Loucy (cell line): Measurements from ENCODE around the gene APRT.

Experiments used
- H2AFZ ChIP-seq: fragments of 200-600 bp; sonication (generic); 2 replicates; pipeline ENCODE4 v1.6.0; 2016; ENCODE audit warnings: antibody characterized with exemption, mild to moderate bottlenecking, low read length, moderate library complexity
- H3F3A ChIP-seq: fragments of 200-600 bp; 2 replicates; pipeline ENCODE4 v1.6.0; 2016; ENCODE audit warnings: antibody characterized with exemption, low read depth, mild to moderate bottlenecking
- H3K27me3 ChIP-seq: fragments of 200-600 bp; sonication (generic); 2 replicates; pipeline ENCODE4 v1.6.1; 2014; ENCODE audit warnings: low read length, mild to moderate bottlenecking; ENCODE audit not compliant: insufficient read depth, poor library complexity, severe bottlenecking
- H3K36me3 ChIP-seq: fragments of 200-600 bp; sonication (generic); 2 replicates; pipeline ENCODE4 v1.6.1; 2016; ENCODE audit warnings: low read length; ENCODE audit not compliant: insufficient read depth
- H3K4me1 ChIP-seq: fragments of 200-600 bp; sonication (generic); 2 replicates; pipeline ENCODE4 v1.5.1; 2014; ENCODE audit warnings: low read length, mild to moderate bottlenecking; ENCODE audit not compliant: insufficient read depth, poor library complexity, severe bottlenecking
- H3K4me2 ChIP-seq: fragments of 200-600 bp; sonication (generic); 2 replicates; pipeline ENCODE4 v1.6.0; 2014; ENCODE audit warnings: antibody characterized with exemption, low read length, low read depth, mild to moderate bottlenecking; ENCODE audit not compliant: poor library complexity, severe bottlenecking
- H3K4me3 ChIP-seq: fragments of 200-600 bp; sonication (generic); 2 replicates; pipeline ENCODE4 v1.5.1; 2014; ENCODE audit warnings: low read length, mild to moderate bottlenecking, mixed read lengths; ENCODE audit not compliant: poor library complexity, severe bottlenecking
- H3K79me2 ChIP-seq: fragments of 200-600 bp; sonication (generic); 2 replicates; pipeline ENCODE4 v1.6.1; 2014; ENCODE audit warnings: low read length; ENCODE audit not compliant: insufficient read depth
- H3K9ac ChIP-seq: fragments of 200-600 bp; sonication (generic); 2 replicates; pipeline ENCODE4 v1.6.0; 2014; ENCODE audit warnings: mild to moderate bottlenecking, low read depth, low read length, moderate library complexity; ENCODE audit not compliant: poor library complexity, severe bottlenecking
- H3K9me2 ChIP-seq: fragments of 200-600 bp; sonication (generic); replicated peaks from 2 replicates; pipeline ENCODE4 v1.6.1; 2016; ENCODE audit warnings: low read depth, low read length, mixed read lengths
- H3K9me3 ChIP-seq: fragments of 200-600 bp; sonication (generic); 2 replicates; pipeline ENCODE4 v1.6.1; 2014; ENCODE audit warnings: mild to moderate bottlenecking, antibody characterized with exemption, low read length, low read depth; ENCODE audit not compliant: insufficient read depth
- H4K20me1 ChIP-seq: fragments of 200-600 bp; sonication (generic); 2 replicates; pipeline ENCODE4 v1.6.0; 2014; ENCODE audit warnings: antibody characterized with exemption, low read length, mild to moderate bottlenecking; ENCODE audit not compliant: insufficient read depth, poor library complexity, severe bottlenecking
- CTCF ChIP-seq: fragments of 200-600 bp; sonication (generic); conservative IDR thresholded peaks from 2 replicates; pipeline ENCODE4 v1.5.1; 2014; ENCODE audit warnings: mild to moderate bottlenecking, antibody characterized with exemption, low read length
- EZH2phosphoT487 ChIP-seq: fragments of 200-600 bp; IDR thresholded peaks from 2 replicates; pipeline ENCODE4 v1.6.1; 2018; ENCODE audit warnings: antibody characterized with exemption, mild to moderate bottlenecking, moderate library complexity, borderline replicate concordance

Gene APRT

DNA sequence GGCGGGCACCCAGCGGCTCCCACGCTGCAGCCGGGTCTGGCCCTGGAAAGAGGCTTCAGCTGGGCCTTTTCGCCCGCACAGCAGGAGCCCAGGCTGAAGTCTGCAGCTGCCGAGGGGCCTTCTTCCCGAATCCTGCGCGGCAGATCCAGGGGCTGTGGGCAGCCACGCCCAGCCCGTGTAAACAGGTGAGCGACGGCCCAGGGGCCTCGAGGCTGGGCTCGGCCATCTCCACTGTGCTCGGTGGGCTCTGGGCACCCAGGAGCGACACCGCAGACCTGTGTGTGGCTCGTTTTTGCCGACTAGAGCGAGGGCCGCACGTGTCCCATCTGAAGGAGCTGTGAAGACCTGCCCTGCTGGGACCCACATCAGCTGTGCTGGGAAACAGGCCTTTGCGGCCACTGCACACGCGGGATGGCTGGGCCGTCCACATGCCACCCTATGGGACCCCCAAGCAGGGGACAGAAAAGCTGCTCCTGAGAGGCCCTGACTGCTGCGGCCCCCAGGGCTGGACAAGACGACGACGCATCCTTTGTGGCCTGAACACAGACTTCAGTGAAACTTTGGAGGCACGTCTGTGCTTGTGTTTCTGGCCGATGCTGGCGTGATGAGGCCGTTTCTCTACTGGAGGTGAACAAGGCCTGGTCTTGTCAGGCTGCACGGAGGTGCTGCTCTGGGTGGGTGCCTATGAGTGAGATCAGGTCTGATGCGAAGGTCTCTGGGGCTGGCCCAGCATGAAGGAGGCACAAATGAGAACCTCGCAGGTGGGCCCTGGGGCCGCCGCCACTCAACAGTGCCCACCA, 5.2 kb upstream of the APRT start:
- no peaks in the 10 kb centered on the region for H3F3A ChIP-seq
- no peak for TF ChIP-seq CTCF
- TF ChIP-seq EZH2phosphoT487: no peak
- no peak overlapping the region for H2AFZ ChIP-seq
- no peak overlapping the region for H3K4me3 ChIP-seq
- H3K4me1 ChIP-seq: no peaks in the 10 kb centered on the region
- no peaks in the 10 kb centered on the region for H3K9me2 ChIP-seq
- no peak overlapping the region for H3K9ac ChIP-seq
- no peaks in the 10 kb centered on the region for H4K20me1 ChIP-seq
- no peaks in the 10 kb centered on the region for H3K9me3 ChIP-seq
- no peaks in the 10 kb centered on the region for H3K79me2 ChIP-seq
- H3K36me3 ChIP-seq: no peaks in the 10 kb centered on the region
- no peaks in the 10 kb centered on the region for H3K27me3 ChIP-seq
- no peak overlapping the region for H3K4me2 ChIP-seq

GRCh38 chr16:88815901-88816589, 4.3 kb upstream of the APRT start:
- Histone ChIP-seq H3F3A (no peaks in the 10 kb centered on the region), H3K4me3 (no peak overlapping the region), H3K36me3 (no peaks in the 10 kb centered on the region), H3K4me1 (no peaks in the 10 kb centered on the region), H2AFZ (no peak overlapping the region), H3K79me2 (peaks cover 1% of the 10 kb centered on the region; the same call in 1 of the 2 replicates), H3K4me2 (no peak overlapping the region), H3K9ac (no peak overlapping the region), H3K9me3 (no peaks in the 10 kb centered on the region), H3K9me2 (no peaks in the 10 kb centered on the region), H3K27me3 (no peaks in the 10 kb centered on the region), H4K20me1 (peaks cover under 1% of the 10 kb centered on the region)
- peak; percentile 60 for TF ChIP-seq CTCF
- TF ChIP-seq EZH2phosphoT487: no peak

GRCh38 chr16:88815227-88815626, 3.5 kb upstream of the APRT start:
- H4K20me1 ChIP-seq: peaks cover 9% of the 10 kb centered on the region
- no peak overlapping the region for H3K9ac ChIP-seq
- H3K79me2 ChIP-seq: peaks cover 9% of the 10 kb centered on the region; the same call in 1 of the 2 replicates
- no peak overlapping the region for H3K4me2 ChIP-seq
- H3K9me2 ChIP-seq: no peaks in the 10 kb centered on the region
- no peak for TF ChIP-seq EZH2phosphoT487
- no peak for TF ChIP-seq CTCF
- H2AFZ ChIP-seq: no peak overlapping the region
- H3K4me3 ChIP-seq: no peak overlapping the region
- H3K36me3 ChIP-seq: no peaks in the 10 kb centered on the region
- no peaks in the 10 kb centered on the region for H3F3A ChIP-seq
- H3K9me3 ChIP-seq: no peaks in the 10 kb centered on the region
- H3K27me3 ChIP-seq: no peaks in the 10 kb centered on the region
- no peaks in the 10 kb centered on the region for H3K4me1 ChIP-seq
